OCI-LY7 (cell line): ENCODE measurements around the gene KIF1A.

Source experiments
- EZH2phosphoT487 ChIP-seq: fragments of 200-600 bp; sonication (generic); IDR thresholded peaks from 2 replicates; pipeline ENCODE4 v1.6.1; 2018; ENCODE audit warnings: low read depth, borderline replicate concordance, mild to moderate bottlenecking, mixed run types, antibody characterized with exemption, low read length, moderate library complexity, mixed read lengths
- TF ChIP-seq, protein P1 (sequence below): fragments of 200-600 bp; sonication (generic); conservative IDR thresholded peaks from 2 replicates; pipeline ENCODE4 v1.5.1; 2014; ENCODE audit warnings: mild to moderate bottlenecking, antibody characterized with exemption, low read length, moderate library complexity, mixed read lengths

DNA sequence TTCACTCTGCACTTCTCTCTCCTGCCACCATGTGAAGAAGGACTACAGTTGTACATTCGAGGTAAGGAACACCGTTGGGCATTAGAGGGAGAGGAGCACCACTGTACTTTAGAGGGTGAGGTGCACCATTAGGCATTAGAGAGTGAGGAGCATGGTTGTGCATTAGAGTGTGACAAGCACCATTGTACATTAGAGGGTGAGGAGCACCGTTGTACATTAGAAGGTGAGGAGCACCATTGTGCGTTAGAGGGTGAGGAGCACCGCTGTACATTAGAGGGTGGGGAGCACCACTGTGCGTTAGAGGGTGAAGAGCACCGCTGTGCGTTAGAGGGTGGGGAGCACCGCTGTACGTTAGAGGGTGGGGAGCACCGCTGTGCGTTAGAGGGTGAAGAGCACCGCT, 27.8 kb upstream of the KIF1A start:
- TF ChIP-seq, protein P1, sequence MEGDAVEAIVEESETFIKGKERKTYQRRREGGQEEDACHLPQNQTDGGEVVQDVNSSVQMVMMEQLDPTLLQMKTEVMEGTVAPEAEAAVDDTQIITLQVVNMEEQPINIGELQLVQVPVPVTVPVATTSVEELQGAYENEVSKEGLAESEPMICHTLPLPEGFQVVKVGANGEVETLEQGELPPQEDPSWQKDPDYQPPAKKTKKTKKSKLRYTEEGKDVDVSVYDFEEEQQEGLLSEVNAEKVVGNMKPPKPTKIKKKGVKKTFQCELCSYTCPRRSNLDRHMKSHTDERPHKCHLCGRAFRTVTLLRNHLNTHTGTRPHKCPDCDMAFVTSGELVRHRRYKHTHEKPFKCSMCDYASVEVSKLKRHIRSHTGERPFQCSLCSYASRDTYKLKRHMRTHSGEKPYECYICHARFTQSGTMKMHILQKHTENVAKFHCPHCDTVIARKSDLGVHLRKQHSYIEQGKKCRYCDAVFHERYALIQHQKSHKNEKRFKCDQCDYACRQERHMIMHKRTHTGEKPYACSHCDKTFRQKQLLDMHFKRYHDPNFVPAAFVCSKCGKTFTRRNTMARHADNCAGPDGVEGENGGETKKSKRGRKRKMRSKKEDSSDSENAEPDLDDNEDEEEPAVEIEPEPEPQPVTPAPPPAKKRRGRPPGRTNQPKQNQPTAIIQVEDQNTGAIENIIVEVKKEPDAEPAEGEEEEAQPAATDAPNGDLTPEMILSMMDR: no peak
- TF ChIP-seq EZH2phosphoT487: no peak
